ENCODE results near the gene PCBP3. TPM values are rescaled to one million over a fixed set of nuclear protein-coding genes. Genes with fewer than 3 reads are reported as not detected.
A peak's percentile ranks its signal among the peaks of the same experiment; 100 is the strongest.

The PCBP3 gene
- total RNA-seq, 1 experiment from 2014 or later, result 3.7 TPM

DNA sequence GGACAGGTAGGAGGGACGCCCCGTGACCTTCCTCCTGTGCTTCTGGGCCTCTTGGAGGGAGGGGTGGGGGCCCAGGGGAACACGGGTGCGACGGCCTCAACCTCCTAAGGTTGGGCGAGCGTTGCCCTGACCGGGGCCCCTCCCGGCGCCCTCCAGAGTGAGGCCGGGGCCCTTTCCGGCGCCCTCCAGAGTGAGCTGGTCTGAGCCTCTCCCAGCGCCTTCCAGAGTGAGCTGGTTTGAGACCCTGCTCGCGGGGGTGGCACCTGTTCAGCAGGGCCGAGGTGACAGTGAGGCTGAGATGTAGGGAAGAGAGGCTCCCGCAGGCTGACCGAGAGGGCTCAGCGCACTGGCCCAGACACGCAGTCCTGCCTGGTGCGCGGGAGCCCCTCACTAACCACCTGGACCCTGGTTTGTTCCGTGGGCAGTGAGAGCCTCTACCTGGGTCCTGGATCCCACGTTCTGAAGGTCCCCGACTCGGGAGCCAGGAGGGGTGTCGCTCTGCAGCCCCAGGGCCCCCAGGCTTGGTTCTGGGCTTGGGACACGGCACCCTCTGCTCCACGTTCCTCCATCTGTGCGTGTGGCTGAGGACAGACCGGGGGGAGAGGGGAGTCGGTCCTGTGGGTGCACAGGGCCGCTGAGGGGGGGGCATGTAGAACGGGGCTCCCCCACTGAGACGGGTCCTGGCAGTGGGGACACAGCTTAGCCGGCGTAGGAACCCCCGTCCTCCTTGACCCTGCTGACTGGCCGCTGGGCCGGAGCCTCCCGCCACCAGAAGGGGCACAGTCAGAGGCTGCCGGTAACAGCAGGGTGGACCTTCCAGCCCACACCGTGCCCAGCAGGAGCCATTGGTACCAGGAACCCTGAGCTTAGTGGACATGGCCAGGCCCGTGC is 339.5 kb downstream of the PCBP3 start:
- H3K36me3 Mint-ChIP-seq (ENCODE audit: insufficient read depth, unreplicated experiment), result peaks cover 4% of the 10 kb centered on the region
- intact Hi-C loops (cut with micrococcal nuclease), result no loop called here
- no peak for DNase-seq (ENCODE audit: unreplicated experiment)
- H3K27ac Mint-ChIP-seq (ENCODE audit: low read depth, unreplicated experiment), result no peak overlapping the region
- no TSS peak for BruUV-seq (replicated peaks)
- H3K27me3 Mint-ChIP-seq (ENCODE audit: insufficient read depth, unreplicated experiment), result peaks cover 18% of the 10 kb centered on the region
- H3K9me3 Mint-ChIP-seq (ENCODE audit: unreplicated experiment), result no peaks in the 10 kb centered on the region
- H3K4me3 Mint-ChIP-seq (ENCODE audit: unreplicated experiment), result peak overlapping the region; percentile 54
- H3K4me1 Mint-ChIP-seq (ENCODE audit: insufficient read depth, unreplicated experiment), result no peaks in the 10 kb centered on the region
- POLR2A ChIA-PET, result interaction anchor here (0.7 to 0.8 kb wide), 2 partner anchors 10 to 1619 kb away, joined by 3 read pairs; no protein-coding TSS in a partner anchor
- CTCF ChIA-PET, result interaction anchor here (0.9 kb wide), 1 partner anchor 138 kb away, joined by 5 read pairs; no protein-coding TSS in a partner anchor
- TF ChIP-seq CTCF (IDR thresholded peaks at IDR 0.05; ENCODE audit: unreplicated experiment), result no peak

- Mint-ChIP-seq H3K27ac (ENCODE audit: low read depth, unreplicated experiment) (no peak overlapping the region), H3K4me3 (ENCODE audit: unreplicated experiment) (no peak overlapping the region), H3K9me3 (ENCODE audit: unreplicated experiment) (no peaks in the 10 kb centered on the region), H3K4me1 (ENCODE audit: insufficient read depth, unreplicated experiment) (no peaks in the 10 kb centered on the region), H3K27me3 (ENCODE audit: insufficient read depth, unreplicated experiment) (peaks cover 18% of the 10 kb centered on the region), H3K36me3 (ENCODE audit: insufficient read depth, unreplicated experiment) (peaks cover 4% of the 10 kb centered on the region)
- intact Hi-C loops (cut with micrococcal nuclease), result no loop called here
- POLR2A ChIA-PET, result interaction anchor here (0.7 to 0.8 kb wide), 2 partner anchors 9 to 1619 kb away, joined by 3 read pairs; no protein-coding TSS in a partner anchor
- CTCF ChIA-PET, result no interaction called here
- TF ChIP-seq CTCF (IDR thresholded peaks at IDR 0.05; ENCODE audit: unreplicated experiment), result no peak
- no TSS peak for BruUV-seq (replicated peaks)
- DNase-seq (ENCODE audit: unreplicated experiment), result no peak
These were observed 340.1 kb downstream of the PCBP3 start for GRCh38 chr21:45983649-45983965.

DNA sequence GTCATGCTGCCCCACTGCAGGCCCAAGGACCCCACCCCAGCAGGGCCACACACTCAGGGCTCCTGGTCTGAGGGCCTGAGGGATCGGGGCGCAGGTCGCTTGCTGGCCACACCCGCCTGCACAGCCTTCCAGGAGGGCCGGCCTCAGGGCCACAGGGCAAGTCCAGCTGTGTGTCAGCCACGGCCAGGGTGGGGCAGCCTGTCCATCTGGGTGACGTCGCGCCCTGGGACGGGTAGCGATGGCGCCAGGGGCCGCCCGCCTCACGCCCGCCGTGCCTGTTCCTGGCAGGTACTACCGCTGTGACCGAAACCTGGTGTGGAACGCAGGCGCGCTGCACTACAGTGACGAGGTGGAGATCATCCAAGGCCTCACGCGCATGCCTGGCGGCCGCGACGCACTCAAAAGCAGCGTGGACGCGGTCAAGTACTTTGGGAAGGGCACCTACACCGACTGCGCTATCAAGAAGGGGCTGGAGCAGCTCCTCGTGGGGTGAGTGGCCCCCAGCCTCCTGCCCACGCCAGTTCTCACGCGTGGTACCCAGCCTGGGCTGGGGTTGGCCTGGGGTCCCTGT is 340.5 kb downstream of the PCBP3 start:
- Mint-ChIP-seq H3K27ac (ENCODE audit: low read depth, unreplicated experiment) (no peak overlapping the region), H3K4me1 (ENCODE audit: insufficient read depth, unreplicated experiment) (no peaks in the 10 kb centered on the region), H3K36me3 (ENCODE audit: insufficient read depth, unreplicated experiment) (peaks cover 4% of the 10 kb centered on the region), H3K4me3 (ENCODE audit: unreplicated experiment) (no peak overlapping the region), H3K27me3 (ENCODE audit: insufficient read depth, unreplicated experiment) (peaks cover 18% of the 10 kb centered on the region), H3K9me3 (ENCODE audit: unreplicated experiment) (no peaks in the 10 kb centered on the region)
- TF ChIP-seq CTCF (IDR thresholded peaks at IDR 0.05; ENCODE audit: unreplicated experiment), result no peak
- ChIA-PET POLR2A (no interaction called here), CTCF (no interaction called here)
- intact Hi-C loops (cut with micrococcal nuclease), result no loop called here
- DNase-seq (ENCODE audit: unreplicated experiment), result no peak
- no TSS peak for BruUV-seq (replicated peaks)

DNA sequence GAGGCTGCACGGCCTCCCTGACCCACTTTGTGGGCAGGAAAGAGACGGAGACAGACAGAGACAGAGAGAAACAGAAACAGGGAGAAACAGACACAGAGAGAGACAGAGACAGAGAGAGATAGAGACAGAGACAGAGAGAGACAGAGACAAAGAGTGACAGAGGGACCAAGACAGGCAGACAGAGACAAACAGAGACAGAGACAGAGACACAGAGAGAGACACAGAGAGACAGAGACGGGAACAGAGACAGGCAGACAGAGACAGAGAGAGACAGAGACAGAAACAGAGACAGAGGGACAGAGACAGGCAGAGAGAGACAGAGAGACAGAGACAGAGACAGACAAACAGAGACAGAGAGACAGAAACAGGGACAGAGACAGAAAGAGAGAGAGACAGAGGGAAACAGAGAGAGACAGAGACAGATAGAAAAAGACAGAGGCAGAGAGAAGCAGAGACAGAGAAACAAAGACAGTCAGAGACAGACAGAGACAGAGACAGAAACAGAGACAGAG is 341.1 kb downstream of the PCBP3 start:
- intact Hi-C loops (cut with micrococcal nuclease), result no loop called here
- no peak for TF ChIP-seq CTCF (IDR thresholded peaks at IDR 0.05; ENCODE audit: unreplicated experiment)
- no peak for DNase-seq (ENCODE audit: unreplicated experiment)
- ChIA-PET CTCF (no interaction called here), POLR2A (no interaction called here)
- Mint-ChIP-seq H3K4me3 (ENCODE audit: unreplicated experiment) (no peak overlapping the region), H3K27me3 (ENCODE audit: insufficient read depth, unreplicated experiment) (peaks cover 18% of the 10 kb centered on the region), H3K9me3 (ENCODE audit: unreplicated experiment) (no peaks in the 10 kb centered on the region), H3K4me1 (ENCODE audit: insufficient read depth, unreplicated experiment) (no peaks in the 10 kb centered on the region), H3K36me3 (ENCODE audit: insufficient read depth, unreplicated experiment) (peaks cover 4% of the 10 kb centered on the region), H3K27ac (ENCODE audit: low read depth, unreplicated experiment) (no peak overlapping the region)
- no TSS peak for BruUV-seq (replicated peaks)
